ENCODE measurements around the gene COQ2.

COQ2 gene

GRCh38 chr4:83320548-83320947 is 36.0 kb upstream of the COQ2 start:
- H3K36me3 ChIP-seq, result peaks cover 22 to 84% (median 61%) of the 10 kb centered on the region in 11 experiments
- peak overlapping the region; percentile 70 to 98 (median 95); a peak in 21 of 22 replicates for H3K27ac ChIP-seq
- peaks cover 0 to 41% (median 0%) of the 10 kb centered on the region in 11 experiments; a peak in 6 of 22 replicates for H3K9me3 ChIP-seq (replicated peaks in 1 of 11)
- peak overlapping the region; percentile 60 to 86 (median 81); a peak in 21 of 22 replicates for H3K9ac ChIP-seq
- H4K20me1 ChIP-seq, result no peaks in the 10 kb centered on the region
- peaks cover 29 to 99% (median 89%) of the 10 kb centered on the region in 10 experiments for H3K4me1 ChIP-seq
- peak overlapping the region in 7 of 10 experiments; percentile 25 to 58 (median 45); a peak in 14 of 20 replicates for H3K4me3 ChIP-seq
- peak; percentile 37 to 92 (median 89); a peak in 17 of 22 replicates for TF ChIP-seq Cebpa-rat (IDR thresholded peaks at IDR 0.05)
- peak overlapping the region; percentile 70 to 100 (median 91) for H3K4me2 ChIP-seq
- no peaks in the 10 kb centered on the region for H3K27me3 ChIP-seq

DNA sequence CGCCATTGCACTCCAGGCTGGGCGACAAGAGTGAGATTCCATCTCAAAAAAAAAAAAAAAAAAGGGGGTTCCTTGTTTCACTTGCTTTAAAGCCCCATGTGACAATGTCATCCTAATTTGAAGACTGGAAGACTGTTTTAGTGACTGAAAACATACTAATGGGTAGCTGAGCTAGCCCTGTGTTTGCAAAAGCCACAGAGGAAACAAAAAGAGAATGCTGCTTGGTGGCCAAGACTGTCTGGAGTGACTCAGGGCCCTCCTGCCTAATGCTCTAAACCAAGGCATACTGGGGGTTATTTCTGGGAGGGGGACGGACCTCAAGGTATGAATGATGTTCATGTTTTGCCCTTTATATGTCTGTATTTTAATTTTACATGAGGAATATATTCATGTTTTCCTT is 34.1 kb upstream of the COQ2 start:
- peak overlapping the region; percentile 70 to 98 (median 95); a peak in 19 of 22 replicates for H3K27ac ChIP-seq
- H3K9ac ChIP-seq, result peak overlapping the region in 6 of 11 experiments; percentile 4 to 86 (median 18); a peak in 4 of 22 replicates
- no peak for TF ChIP-seq Cebpa-rat (IDR thresholded peaks at IDR 0.05)

DNA sequence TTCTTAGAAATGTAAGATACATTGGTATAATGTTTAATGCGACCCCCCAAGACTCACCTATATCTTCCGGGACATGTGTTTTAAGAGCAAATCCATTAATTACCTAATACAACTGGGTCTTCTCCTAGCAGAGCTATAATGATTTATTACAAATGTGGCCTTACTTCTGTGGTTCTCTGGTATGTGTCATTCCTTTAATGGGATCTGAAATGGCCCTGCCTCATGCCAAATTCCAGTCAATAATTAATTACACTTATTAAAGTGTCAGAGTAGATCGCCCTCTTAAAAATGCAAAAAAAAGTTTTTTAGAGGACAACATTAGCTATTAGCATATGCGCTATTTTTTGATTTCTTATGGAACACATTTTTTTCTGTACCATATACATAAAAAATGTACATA is 33.1 kb upstream of the COQ2 start:
- Histone ChIP-seq H4K20me1 (no peaks in the 10 kb centered on the region), H3K36me3 (peaks cover 26 to 90% (median 80%) of the 10 kb centered on the region in 11 experiments), H3K4me2 (peak overlapping the region in 4 of 11 experiments; percentile 39 to 59 (median 47); a peak in 6 of 22 replicates), H3K27ac (peak overlapping the region in 9 of 11 experiments; percentile 40 to 95 (median 66); a peak in 15 of 22 replicates), H3K9ac (no peak overlapping the region; a peak in 1 of 22 replicates), H3K27me3 (no peaks in the 10 kb centered on the region), H3K9me3 (replicated peaks in 1 of 11) (peaks cover 0 to 44% (median 0%) of the 10 kb centered on the region in 11 experiments; a peak in 6 of 22 replicates), H3K4me3 (0 out of 20 replicates have a peak overlapping the region, but pooled peaks of 2 of the 10 experiments have one; percentile 4 to 28), H3K4me1 (peaks cover 29 to 76% (median 71%) of the 10 kb centered on the region in 10 experiments)
- no peak for TF ChIP-seq Cebpa-rat (IDR thresholded peaks at IDR 0.05)

More for the DNA sequence above, 34.1 kb upstream of the COQ2 start:
- Histone ChIP-seq H3K9me3 (replicated peaks in 1 of 11) (peaks cover 0 to 41% (median 0%) of the 10 kb centered on the region in 11 experiments; a peak in 6 of 22 replicates), H3K27me3 (no peaks in the 10 kb centered on the region), H3K4me2 (peak overlapping the region in 8 of 11 experiments; percentile 84 to 100 (median 92); a peak in 17 of 22 replicates), H3K4me1 (peaks cover 29 to 86% (median 81%) of the 10 kb centered on the region in 10 experiments), H4K20me1 (no peaks in the 10 kb centered on the region), H3K36me3 (peaks cover 26 to 87% (median 74%) of the 10 kb centered on the region in 11 experiments), H3K4me3 (peak overlapping the region in 2 of 10 experiments; percentile 21 to 25; a peak in 3 of 20 replicates)

DNA sequence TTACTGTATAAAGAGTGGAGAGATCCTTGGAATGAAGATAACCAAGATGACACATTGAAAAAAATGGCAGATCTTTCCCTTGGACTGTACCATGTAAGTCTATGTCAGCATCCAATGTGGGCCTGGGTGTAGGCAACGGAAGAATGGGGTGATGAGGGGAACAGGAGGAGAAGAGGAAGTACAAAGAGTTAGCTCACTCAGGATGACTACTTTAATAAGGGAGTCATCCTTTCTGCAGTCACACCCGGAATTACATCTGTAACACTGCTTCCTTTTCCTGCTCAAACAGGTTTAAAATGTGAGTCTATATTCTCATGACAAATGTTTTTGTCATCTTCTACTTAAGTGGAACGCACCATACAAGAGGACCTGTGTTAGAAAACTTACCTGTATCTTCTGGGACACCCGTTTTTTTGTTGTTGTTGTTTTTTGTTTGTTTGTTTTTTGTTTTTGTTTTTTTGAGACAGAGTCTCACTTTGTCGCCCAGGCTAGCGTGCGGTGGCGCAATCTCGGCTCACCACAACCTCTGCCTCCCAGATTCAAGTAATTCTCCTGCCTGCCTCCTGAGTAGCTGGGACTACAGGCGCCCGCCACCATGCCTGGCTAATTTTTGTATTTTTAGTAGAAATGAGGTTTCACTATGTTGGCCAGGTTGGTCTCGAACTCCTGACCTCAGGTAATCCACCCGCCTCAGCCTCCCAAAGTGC is 32.0 kb upstream of the COQ2 start:
- no peak for TF ChIP-seq Cebpa-rat (IDR thresholded peaks at IDR 0.05)
- Histone ChIP-seq H3K9me3 (replicated peaks in 1 of 11) (peaks cover 0 to 47% (median 0%) of the 10 kb centered on the region in 11 experiments; a peak in 6 of 22 replicates), H3K4me1 (peaks cover 22 to 65% (median 60%) of the 10 kb centered on the region in 10 experiments), H3K36me3 (peaks cover 32 to 95% (median 83%) of the 10 kb centered on the region in 11 experiments), H3K27me3 (no peaks in the 10 kb centered on the region), H3K27ac (peak overlapping the region; percentile 4 to 95 (median 56); a peak in 20 of 22 replicates), H3K4me3 (peak overlapping the region in 2 of 10 experiments; percentile 4 to 28; a peak in 1 of 20 replicates), H3K4me2 (peak overlapping the region in 9 of 11 experiments; percentile 10 to 67 (median 50); a peak in 16 of 22 replicates), H3K9ac (peak overlapping the region in 4 of 11 experiments; percentile 25 to 60 (median 42); a peak in 6 of 22 replicates), H4K20me1 (no peaks in the 10 kb centered on the region)

DNA sequence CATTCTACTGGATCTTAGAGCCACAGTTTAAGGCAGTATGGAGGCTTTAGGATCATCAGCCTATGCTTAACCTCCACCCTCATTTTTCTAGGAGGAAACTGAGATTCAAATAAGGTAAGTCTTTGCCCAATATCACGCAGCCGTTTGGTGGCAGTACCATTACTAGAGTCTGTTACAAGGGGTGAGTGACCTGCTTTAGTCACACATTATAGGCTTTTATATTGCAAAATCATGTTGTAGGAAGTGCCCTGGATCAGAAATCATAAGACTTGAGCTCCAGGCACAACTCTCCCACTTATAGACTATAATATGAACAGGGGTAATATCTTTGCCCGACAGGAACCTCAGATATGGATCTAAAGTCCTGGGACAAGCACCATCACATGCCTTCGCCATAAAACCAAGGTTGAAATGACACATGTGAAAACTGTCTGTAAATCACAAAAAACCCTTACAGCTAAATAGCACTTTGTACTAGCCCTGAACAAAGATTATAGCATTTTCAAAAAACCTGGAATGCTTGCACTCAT is 30.8 kb upstream of the COQ2 start:
- Histone ChIP-seq H3K4me1 (peaks cover 14 to 54% (median 50%) of the 10 kb centered on the region in 10 experiments), H3K9ac (no peak overlapping the region), H3K36me3 (peaks cover 32 to 99% (median 92%) of the 10 kb centered on the region in 11 experiments), H3K9me3 (replicated peaks in 1 of 11) (peaks cover 0 to 47% (median 0%) of the 10 kb centered on the region in 11 experiments; a peak in 6 of 22 replicates), H3K4me3 (no peak overlapping the region), H3K4me2 (peak overlapping the region in 5 of 11 experiments; percentile 13 to 67 (median 50); a peak in 7 of 22 replicates), H3K27ac (peak overlapping the region in 8 of 11 experiments; percentile 0 to 95 (median 45); a peak in 8 of 22 replicates), H4K20me1 (no peaks in the 10 kb centered on the region), H3K27me3 (no peaks in the 10 kb centered on the region)
- TF ChIP-seq Cebpa-rat (IDR thresholded peaks at IDR 0.05), result no peak

DNA sequence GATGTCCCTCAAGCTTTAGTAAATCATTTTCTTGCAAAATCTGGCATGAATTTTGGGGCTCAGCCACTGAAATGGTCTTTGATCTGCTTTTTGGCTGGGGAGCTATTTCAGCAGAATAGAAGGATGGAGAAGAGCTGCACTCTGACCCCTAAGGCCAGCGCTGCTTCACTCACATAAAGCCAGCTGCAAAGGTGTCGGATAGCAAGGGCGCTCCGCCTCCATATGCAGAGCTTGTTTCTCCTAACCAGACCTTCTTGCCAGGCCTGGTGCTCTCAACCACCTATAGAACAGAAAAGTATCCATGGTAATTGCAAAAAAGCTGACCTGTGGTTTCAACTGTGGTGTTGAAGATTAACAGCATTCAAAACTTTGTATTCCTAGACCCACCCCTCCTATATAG is 24.1 kb upstream of the COQ2 start:
- Histone ChIP-seq H3K4me2 (no peak overlapping the region), H3K27ac (no peak overlapping the region), H3K27me3 (no peaks in the 10 kb centered on the region), H3K4me1 (no peaks in the 10 kb centered on the region), H3K9ac (no peak overlapping the region), H3K4me3 (no peak overlapping the region), H3K9me3 (replicated peaks in 1 of 11) (peaks cover 0 to 10% (median 0%) of the 10 kb centered on the region in 11 experiments; a peak in 1 of 22 replicates), H3K36me3 (peaks cover 0 to 98% (median 95%) of the 10 kb centered on the region in 11 experiments; a peak in 20 of 22 replicates), H4K20me1 (no peaks in the 10 kb centered on the region; a peak in 1 of 22 replicates)
- no peak for TF ChIP-seq Cebpa-rat (IDR thresholded peaks at IDR 0.05)

DNA sequence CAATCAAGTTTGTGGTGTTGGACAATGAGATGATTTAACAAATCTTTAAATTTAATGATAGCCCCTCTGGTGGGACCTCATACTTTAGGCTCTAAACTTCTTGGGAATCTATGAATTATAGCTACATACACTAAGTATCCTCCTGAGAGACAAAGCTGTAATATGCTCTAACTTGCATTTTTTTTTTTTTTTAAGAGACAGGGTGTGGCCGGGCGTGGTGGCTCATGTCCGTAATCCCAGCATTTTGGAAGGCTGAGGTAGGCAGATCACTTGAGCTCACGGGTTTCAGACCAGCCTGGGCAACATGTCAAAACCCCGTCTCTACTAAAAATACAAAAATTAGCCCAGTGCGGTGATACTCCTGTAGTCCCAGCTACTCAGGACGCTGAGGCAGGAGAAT is 23.3 kb upstream of the COQ2 start:
- Histone ChIP-seq H3K9ac (no peak overlapping the region), H3K4me2 (no peak overlapping the region), H3K27me3 (no peaks in the 10 kb centered on the region), H3K36me3 (peaks cover 0 to 98% (median 95%) of the 10 kb centered on the region in 11 experiments; a peak in 20 of 22 replicates), H4K20me1 (no peaks in the 10 kb centered on the region; a peak in 1 of 22 replicates), H3K27ac (no peak overlapping the region), H3K4me3 (no peak overlapping the region), H3K9me3 (replicated peaks in 1 of 11) (peaks cover 0 to 8% (median 0%) of the 10 kb centered on the region in 11 experiments; a peak in 1 of 22 replicates), H3K4me1 (no peaks in the 10 kb centered on the region)
- no peak for TF ChIP-seq Cebpa-rat (IDR thresholded peaks at IDR 0.05)

DNA sequence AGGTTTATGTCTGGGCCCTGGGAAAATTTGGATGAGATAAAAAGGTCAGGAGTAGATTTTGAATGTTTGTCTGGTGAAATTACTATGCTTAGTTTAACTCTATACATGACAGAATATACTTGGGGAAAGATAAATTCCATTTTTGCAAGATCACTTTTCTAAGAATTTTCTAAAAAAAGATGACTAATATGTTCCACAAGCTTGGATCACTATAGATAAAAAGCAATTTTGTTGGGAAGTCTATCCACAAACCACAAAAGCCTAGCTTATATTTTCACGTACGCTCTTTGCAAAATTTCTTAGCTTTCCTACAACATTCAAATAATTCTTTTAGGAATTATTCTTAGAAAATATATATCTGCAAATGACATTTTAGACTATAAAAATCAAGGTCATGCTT is 20.6 kb upstream of the COQ2 start:
- H3K36me3 ChIP-seq, result peaks cover 12 to 98% (median 94%) of the 10 kb centered on the region in 11 experiments; a peak in 20 of 22 replicates
- no peak for TF ChIP-seq Cebpa-rat (IDR thresholded peaks at IDR 0.05)
- H3K9me3 ChIP-seq (replicated peaks in 1 of 11), result peaks cover 0 to 11% (median 0%) of the 10 kb centered on the region in 11 experiments; a peak in 6 of 22 replicates
- peaks cover 0 to 5% (median 0%) of the 10 kb centered on the region in 10 experiments; a peak in 2 of 20 replicates for H3K4me1 ChIP-seq
- no peak overlapping the region for H3K27ac ChIP-seq
- no peaks in the 10 kb centered on the region; a peak in 1 of 22 replicates for H4K20me1 ChIP-seq
- no peak overlapping the region for H3K9ac ChIP-seq
- H3K4me3 ChIP-seq, result no peak overlapping the region
- H3K4me2 ChIP-seq, result no peak overlapping the region
- H3K27me3 ChIP-seq, result no peaks in the 10 kb centered on the region
